HepG2 (cell line): ENCODE results near the gene SEPTIN10. TPM values are rescaled to one million over a fixed set of nuclear protein-coding genes. Genes with fewer than 3 reads are reported as not detected.

Experiments
- CBX5 ChIP-seq: sonication (generic); formaldehyde crosslinking; IDR thresholded peaks from 2 replicates; pipeline ENCODE4 v1.4.0; 2020; ENCODE audit warnings: missing genetic modification reagents, borderline replicate concordance
- DRAP1 ChIP-seq: IDR thresholded peaks from 2 replicates; pipeline ENCODE4 v1.6.1; 2016; ENCODE audit warnings: missing genetic modification reagents, missing compliant biosample characterization
- EHMT2 ChIP-seq: fragments of 200-600 bp; sonication (generic); IDR thresholded peaks from 2 replicates; pipeline ENCODE4 v1.7.0; 2017; ENCODE audit warnings: antibody characterized with exemption, low read depth, low read length, borderline replicate concordance
- FOXA3 ChIP-seq: IDR thresholded peaks from 2 replicates; pipeline ENCODE4 v1.6.1; 2016; ENCODE audit warnings: missing genetic modification reagents, missing compliant biosample characterization
- FOXK2 ChIP-seq: fragments of 450-650 bp; IDR thresholded peaks from 2 replicates; pipeline ENCODE4 v1.6.1; 2016
- IRF2 ChIP-seq: IDR thresholded peaks from 2 replicates; pipeline ENCODE4 v1.6.1; 2018; ENCODE audit warnings: missing genetic modification reagents, missing compliant biosample characterization
- KIAA2018 ChIP-seq: sonication (generic); formaldehyde crosslinking; IDR thresholded peaks from 2 replicates; pipeline ENCODE4 v1.5.0; 2020; ENCODE audit warnings: mild to moderate bottlenecking, missing genetic modification reagents, borderline replicate concordance
- PHB2 ChIP-seq: fragments of 450-650 bp; IDR thresholded peaks from 2 replicates; pipeline ENCODE4 v1.6.1; 2018; ENCODE audit not compliant: partially characterized antibody
- RBM39 ChIP-seq: fragments of 200-400 bp; formaldehyde crosslinking; IDR thresholded peaks from one replicate; pipeline ENCODE4 v1.6.1; 2018; ENCODE audit warnings: antibody characterized with exemption, mild to moderate bottlenecking, low read depth, low read length; ENCODE audit not compliant: poor library complexity, severe bottlenecking
- SAP130 ChIP-seq: IDR thresholded peaks from 2 replicates; pipeline ENCODE4 v1.6.1; 2016; ENCODE audit warnings: low read depth
- SP4 ChIP-seq: sonication (generic); formaldehyde crosslinking; IDR thresholded peaks from 2 replicates; pipeline ENCODE4 v1.8.1; 2023; ENCODE audit warnings: mild to moderate bottlenecking, missing genetic modification reagents
- TBL1XR1 ChIP-seq: fragments of 150-350 bp; IDR thresholded peaks from 2 replicates; pipeline ENCODE4 v1.6.1; 2014; ENCODE audit warnings: borderline replicate concordance, low read length; ENCODE audit not compliant: partially characterized antibody
- ZNF160 ChIP-seq: sonication (generic); formaldehyde crosslinking; IDR thresholded peaks from 2 replicates; pipeline ENCODE4 v1.8.0; 2022; ENCODE audit warnings: mild to moderate bottlenecking, inconsistent platforms, missing genetic modification reagents
- ZNF317 ChIP-seq: sonication (generic); formaldehyde crosslinking; IDR thresholded peaks from 2 replicates; pipeline ENCODE4 v1.5.0; 2020; ENCODE audit warnings: mild to moderate bottlenecking, missing genetic modification reagents
- ZNF530 ChIP-seq: sonication (generic); formaldehyde crosslinking; IDR thresholded peaks from 2 replicates; pipeline ENCODE4 v1.5.0; 2020; ENCODE audit warnings: low read depth, mild to moderate bottlenecking, missing genetic modification reagents
- ZNF552 ChIP-seq: sonication (generic); formaldehyde crosslinking; IDR thresholded peaks from 2 replicates; pipeline ENCODE4 v1.9.0; 2022; ENCODE audit warnings: missing genetic modification reagents, mild to moderate bottlenecking, borderline replicate concordance
- ZNF577 ChIP-seq: sonication (generic); formaldehyde crosslinking; IDR thresholded peaks from 2 replicates; pipeline ENCODE4 v1.4.0; 2020; ENCODE audit warnings: mild to moderate bottlenecking, low read depth, missing genetic modification reagents, borderline replicate concordance
- ZSCAN9 ChIP-seq: IDR thresholded peaks from 2 replicates; pipeline ENCODE4 v1.6.1; 2016; ENCODE audit warnings: borderline replicate concordance
- polyA plus RNA-seq, 8 experiments: library from polyadenylated mRNA; depleted of rRNA in 3 of 8; stranded (reverse) in 7 of 8; unstranded in 1 of 8; fragments of >200 nt; fragmentation: Illumina TruSeq in 4 of 8; extraction: Trizol in 4 of 8; gene quantifications; 2 replicates each; pipeline versions ENCODE4 v1.2.1 to v1.2.3, GENCODE V29; 2011 to 2016; ENCODE audit warnings: low read depth in 4 of 8, missing spikeins in 1 of 8, mixed read lengths in 1 of 8; ENCODE audit not compliant: insufficient read depth in 1 of 8
- total RNA-seq, 5 experiments: library from RNA; depleted of rRNA; stranded (reverse); fragments of >200 nt; fragmentation: Illumina TruSeq; extraction: Trizol; gene quantifications; 2 replicates each; pipeline ENCODE4 v1.2.3, GENCODE V29; 2016; ENCODE audit warnings: low read depth in 1 of 5
- TF ChIP-seq, protein P1 (sequence below): IDR thresholded peaks from 2 replicates; pipeline ENCODE4 v1.6.1; 2016; ENCODE audit warnings: missing biosample characterization, missing genetic modification reagents, low read depth
- TF ChIP-seq, protein P2 (sequence below): sonication (generic); formaldehyde crosslinking; IDR thresholded peaks from 2 replicates; pipeline ENCODE4 v1.4.0; 2020; ENCODE audit warnings: mild to moderate bottlenecking, missing genetic modification reagents, borderline replicate concordance

Gene SEPTIN10
- total and polyA plus RNA-seq, 2 of the 13 experiments (the other 11 are each of a cell fraction or from before 2014, with no cell fraction given), result 45.8 to 67.5 TPM

- TF ChIP-seq PHB2 (no peak), ZNF160 (CRISPR knock-in tag) (no peak), KIAA2018 (CRISPR knock-in tag) (no peak), CBX5 (CRISPR knock-in tag) (no peak), ZNF317 (peak; percentile 9; the same call in 1 of the 2 replicates), ZNF577 (CRISPR knock-in tag) (no peak), TBL1XR1 (no peak), EHMT2 (no peak), FOXK2 (no peak), FOXA3 (CRISPR knock-in tag) (no peak), SP4 (CRISPR knock-in tag) (no peak), ZSCAN9 (CRISPR knock-in tag) (no peak), ZNF530 (CRISPR knock-in tag) (no peak), RBM39 (no peak), IRF2 (CRISPR knock-in tag) (no peak), DRAP1 (CRISPR knock-in tag) (no peak), ZNF552 (CRISPR knock-in tag) (no peak), SAP130 (CRISPR knock-in tag) (no peak)
- TF ChIP-seq, protein P1, sequence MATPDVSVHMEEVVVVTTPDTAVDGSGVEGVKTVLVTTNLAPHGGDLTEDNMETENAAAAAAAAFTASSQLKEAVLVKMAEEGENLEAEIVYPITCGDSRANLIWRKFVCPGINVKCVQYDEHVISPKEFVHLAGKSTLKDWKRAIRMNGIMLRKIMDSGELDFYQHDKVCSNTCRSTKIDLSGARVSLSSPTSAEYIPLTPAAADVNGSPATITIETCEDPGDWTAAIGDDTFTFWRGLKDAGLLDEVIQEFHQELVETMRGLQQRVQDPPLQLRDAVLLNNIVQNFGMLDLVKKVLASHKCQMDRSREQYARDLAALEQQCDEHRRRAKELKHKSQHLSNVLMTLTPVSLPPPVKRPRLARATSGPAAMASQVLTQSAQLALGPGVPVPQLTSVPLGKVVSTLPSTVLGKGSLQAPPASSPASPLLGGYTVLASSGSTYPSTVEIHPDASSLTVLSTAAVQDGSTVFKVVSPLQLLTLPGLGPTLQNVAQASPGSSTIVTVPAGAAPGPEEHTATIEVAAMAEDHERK (CRISPR knock-in tag), result no peak
- TF ChIP-seq, protein P2, sequence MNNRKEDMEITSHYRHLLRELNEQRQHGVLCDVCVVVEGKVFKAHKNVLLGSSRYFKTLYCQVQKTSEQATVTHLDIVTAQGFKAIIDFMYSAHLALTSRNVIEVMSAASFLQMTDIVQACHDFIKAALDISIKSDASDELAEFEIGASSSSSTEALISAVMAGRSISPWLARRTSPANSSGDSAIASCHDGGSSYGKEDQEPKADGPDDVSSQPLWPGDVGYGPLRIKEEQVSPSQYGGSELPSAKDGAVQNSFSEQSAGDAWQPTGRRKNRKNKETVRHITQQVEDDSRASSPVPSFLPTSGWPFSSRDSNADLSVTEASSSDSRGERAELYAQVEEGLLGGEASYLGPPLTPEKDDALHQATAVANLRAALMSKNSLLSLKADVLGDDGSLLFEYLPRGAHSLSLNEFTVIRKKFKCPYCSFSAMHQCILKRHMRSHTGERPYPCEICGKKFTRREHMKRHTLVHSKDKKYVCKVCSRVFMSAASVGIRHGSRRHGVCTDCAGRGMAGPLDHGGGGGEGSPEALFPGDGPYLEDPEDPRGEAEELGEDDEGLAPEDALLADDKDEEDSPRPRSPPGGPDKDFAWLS (CRISPR knock-in tag), result no peak
These were observed 9.5 kb upstream of the SEPTIN10 start (continued) for GRCh38 chr2:109623297-109623696.
